ENCODE results near the gene TRIM8.

DNA sequence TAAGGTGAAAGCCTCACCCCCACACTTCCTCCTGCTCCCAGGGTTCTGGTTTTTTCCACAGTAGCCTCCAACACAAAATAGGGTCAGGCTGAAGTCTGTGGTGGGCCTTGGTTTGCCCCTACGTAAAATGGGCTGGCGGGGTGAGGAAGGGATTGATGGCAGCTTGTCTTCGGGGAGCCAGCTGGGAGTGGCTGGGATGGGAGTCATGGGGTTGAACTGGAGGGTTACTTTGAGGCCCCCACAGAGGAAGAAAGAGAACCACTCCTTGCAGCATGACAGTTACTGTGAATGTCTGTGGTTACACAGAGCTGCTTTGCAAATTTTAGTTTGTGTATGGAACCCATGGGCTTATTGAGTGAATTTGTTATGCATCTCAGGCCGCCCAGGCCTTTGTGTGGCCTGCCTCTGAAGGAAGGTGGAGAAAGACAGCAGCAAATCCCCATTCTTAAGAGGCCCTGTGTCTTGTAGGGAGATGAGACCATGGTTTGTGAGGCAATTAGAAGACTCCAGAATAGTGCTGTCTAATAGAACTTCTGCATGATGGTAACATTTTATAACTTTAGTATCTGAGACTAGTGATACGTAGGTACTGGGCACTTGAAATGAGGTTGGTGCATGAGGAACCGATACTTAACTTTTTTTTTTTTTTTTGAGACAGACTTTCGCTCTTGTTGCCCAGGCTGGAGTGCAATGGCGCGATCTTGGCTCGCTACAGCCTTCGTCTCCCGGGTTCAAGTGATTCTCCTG lies 8.1 kb downstream of the TRIM8 start:
- TF ChIP-seq POLR2A (IDR thresholded peaks at IDR 0.05; ENCODE audit: extremely low read depth, insufficient read length) (no peak), MYC (IDR thresholded peaks at IDR 0.05; ENCODE audit: low read depth, low read length) (no peak)
- TF ChIP-seq, protein P1, sequence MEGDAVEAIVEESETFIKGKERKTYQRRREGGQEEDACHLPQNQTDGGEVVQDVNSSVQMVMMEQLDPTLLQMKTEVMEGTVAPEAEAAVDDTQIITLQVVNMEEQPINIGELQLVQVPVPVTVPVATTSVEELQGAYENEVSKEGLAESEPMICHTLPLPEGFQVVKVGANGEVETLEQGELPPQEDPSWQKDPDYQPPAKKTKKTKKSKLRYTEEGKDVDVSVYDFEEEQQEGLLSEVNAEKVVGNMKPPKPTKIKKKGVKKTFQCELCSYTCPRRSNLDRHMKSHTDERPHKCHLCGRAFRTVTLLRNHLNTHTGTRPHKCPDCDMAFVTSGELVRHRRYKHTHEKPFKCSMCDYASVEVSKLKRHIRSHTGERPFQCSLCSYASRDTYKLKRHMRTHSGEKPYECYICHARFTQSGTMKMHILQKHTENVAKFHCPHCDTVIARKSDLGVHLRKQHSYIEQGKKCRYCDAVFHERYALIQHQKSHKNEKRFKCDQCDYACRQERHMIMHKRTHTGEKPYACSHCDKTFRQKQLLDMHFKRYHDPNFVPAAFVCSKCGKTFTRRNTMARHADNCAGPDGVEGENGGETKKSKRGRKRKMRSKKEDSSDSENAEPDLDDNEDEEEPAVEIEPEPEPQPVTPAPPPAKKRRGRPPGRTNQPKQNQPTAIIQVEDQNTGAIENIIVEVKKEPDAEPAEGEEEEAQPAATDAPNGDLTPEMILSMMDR (IDR thresholded peaks at IDR 0.05; ENCODE audit: low read depth, low read length) = no peak
- TF ChIP-seq, protein P2, sequence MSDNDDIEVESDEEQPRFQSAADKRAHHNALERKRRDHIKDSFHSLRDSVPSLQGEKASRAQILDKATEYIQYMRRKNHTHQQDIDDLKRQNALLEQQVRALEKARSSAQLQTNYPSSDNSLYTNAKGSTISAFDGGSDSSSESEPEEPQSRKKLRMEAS (IDR thresholded peaks at IDR 0.05; ENCODE audit: low read depth, low read length) = no peak

Data from NB4 (cell line).